SK-N-MC (cell line): ENCODE measurements around the gene HAP1.

ENCODE experiments used
- EZH2 ChIP-seq: fragments of 200-600 bp; sonication (generic); IDR thresholded peaks from one replicate; pipeline ENCODE4 v1.6.1; 2017; ENCODE audit warnings: antibody characterized with exemption
- FOXP2 ChIP-seq: optimal IDR thresholded peaks from 2 replicates; pipeline ENCODE3; 2011; ENCODE audit warnings: mild to moderate bottlenecking, moderate library complexity; ENCODE audit not compliant: insufficient read depth; ENCODE audit errors: extremely low read length, control extremely low read depth
- POLR2AphosphoS5 ChIP-seq: IDR thresholded peaks from 2 replicates; pipeline ENCODE4 v1.6.1; 2012; ENCODE audit warnings: mild to moderate bottlenecking, low read depth, low read length, borderline replicate concordance

DNA sequence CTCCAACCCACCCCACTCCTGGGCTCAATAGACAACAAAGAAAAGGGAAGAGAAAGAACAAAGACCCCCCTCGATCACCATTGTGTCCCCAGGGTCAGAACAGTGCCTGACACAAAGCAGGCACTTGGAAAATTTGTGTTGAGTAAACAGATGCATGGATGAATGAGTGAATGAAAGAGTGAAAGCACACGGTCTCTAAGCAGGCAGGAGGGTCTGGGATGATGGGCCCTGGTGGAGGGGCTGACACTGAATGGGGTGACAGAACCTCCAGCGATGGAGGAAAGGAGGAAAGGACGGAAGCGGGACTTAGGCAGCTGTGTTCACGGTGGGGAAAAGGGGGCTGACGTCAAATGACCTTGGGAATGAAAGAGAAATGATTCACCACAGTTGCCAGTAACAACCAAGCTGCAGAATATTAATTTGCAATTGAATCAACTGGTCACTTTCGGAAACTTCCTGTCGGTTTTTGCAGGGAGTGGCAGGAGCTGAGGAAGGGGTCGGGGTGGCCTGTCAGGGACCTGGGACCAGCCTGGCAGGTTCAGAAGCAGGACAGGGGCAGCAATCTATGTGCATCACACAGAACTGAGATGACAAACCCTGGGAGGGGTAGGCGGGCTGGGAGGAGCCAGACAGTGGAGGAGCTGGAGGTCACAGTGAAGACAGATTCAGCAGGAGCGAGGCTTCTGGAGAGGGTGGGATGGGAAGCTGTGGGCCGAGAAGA lies 29.0 kb downstream of the HAP1 start:
- TF ChIP-seq FOXP2 (no peak), POLR2AphosphoS5 (no peak), EZH2 (no peak)
